Activated naive CD4-positive, alpha-beta T cell treated with anti-CD3 and anti-CD28 coated beads, Interleukin-2, amount 50 U/mL, for 16 hours (primary cell): ENCODE measurements around the gene NTSR2.
"Not testable (repeated sequence)": the region's sequence is repeated elsewhere in the genome, so short reads cannot be mapped to it uniquely, and the experiment has no call there.

ENCODE experiments used
- DNase-seq: peaks from one replicate; pipeline ENCODE4 v3.0.0-alpha.2; 2020

Gene NTSR2

GRCh38 chr2:11678306-11678960, 8.4 kb upstream of the NTSR2 start:
- DNase-seq, result no peak

- DNase-seq, result no peak
Measured at GRCh38 chr2:11677136-11678055, 7.4 kb upstream of the NTSR2 start.

- no peak for DNase-seq
Measured at GRCh38 chr2:11676640-11677039, 6.6 kb upstream of the NTSR2 start.

GRCh38 chr2:11675423-11676112, 5.6 kb upstream of the NTSR2 start:
- DNase-seq, result no peak

GRCh38 chr2:11674983-11675382, 5.0 kb upstream of the NTSR2 start:
- no peak for DNase-seq

GRCh38 chr2:11672407-11672806, 2.4 kb upstream of the NTSR2 start:
- DNase-seq, result no peak

GRCh38 chr2:11667866-11668637, 1.9 kb downstream of the NTSR2 start:
- DNase-seq, result no peak

- no peak for DNase-seq
Measured at GRCh38 chr2:11667194-11667593, 2.8 kb downstream of the NTSR2 start.

GRCh38 chr2:11665510-11666362, 4.3 kb downstream of the NTSR2 start:
- no peak for DNase-seq

- DNase-seq, result no peak
Measured at GRCh38 chr2:11665028-11665427, 5.0 kb downstream of the NTSR2 start.

GRCh38 chr2:11663427-11663826, 6.6 kb downstream of the NTSR2 start:
- DNase-seq, result no peak

- no peak for DNase-seq
Measured at GRCh38 chr2:11662882-11663281, 7.1 kb downstream of the NTSR2 start.

- DNase-seq, result no peak
Measured at GRCh38 chr2:11661891-11662435, 8.0 kb downstream of the NTSR2 start.

GRCh38 chr2:11660396-11660795, 9.6 kb downstream of the NTSR2 start:
- DNase-seq, result not testable (repeated sequence)

- DNase-seq, result no peak
Measured at GRCh38 chr2:11659851-11660250, 10.1 kb downstream of the NTSR2 start.

- no peak for DNase-seq
Measured at GRCh38 chr2:11659115-11659475, 10.9 kb downstream of the NTSR2 start.

- no peak for DNase-seq
Measured at GRCh38 chr2:11658208-11659114, 11.5 kb downstream of the NTSR2 start.

- no peak for DNase-seq
Measured at GRCh38 chr2:11657646-11658045, 12.3 kb downstream of the NTSR2 start.

- DNase-seq, result no peak
Measured at GRCh38 chr2:11657195-11657594, 12.8 kb downstream of the NTSR2 start.

- DNase-seq, result no peak
Measured at GRCh38 chr2:11656671-11657101, 13.3 kb downstream of the NTSR2 start.
